SK-N-SH (cell line): ENCODE data around the gene DIS3L2. TPM values are rescaled to one million over a fixed set of nuclear protein-coding genes. Genes with fewer than 3 reads are reported as not detected.

Source experiments
- CTCF ChIA-PET: fragments of 300-600, 350-600 bp; formaldehyde crosslinking; extraction: SDS; loops from one replicate; lab custom pipeline; 2021; lab: Yijun Ruan, JAX
- POLR2A ChIA-PET: fragments of 350-600 bp; sonication (Branson Sonifier 250); formaldehyde crosslinking; extraction: SDS; loops from one replicate; lab custom pipeline; 2020; ENCODE audit warnings: antibody characterized with exemption, inconsistent platforms; lab: Yijun Ruan, JAX
- DNase-seq: peaks from one replicate; pipeline ENCODE4 v3.0.0; 2012
- H2AFZ ChIP-seq: fragments of 200-600 bp; sonication (generic); 2 replicates; pipeline ENCODE4 v1.8.1; 2016; ENCODE audit warnings: antibody characterized with exemption, mild to moderate bottlenecking, low read depth
- H3F3A ChIP-seq: fragments of 200-600 bp; sonication (generic); replicated peaks from 2 replicates; pipeline ENCODE3; 2016; ENCODE audit warnings: antibody characterized with exemption, mild to moderate bottlenecking; ENCODE audit not compliant: insufficient read depth
- H3K27ac ChIP-seq, 2 experiments: fragments of 200-500 bp in 1 of 2; fragments of 200-600 bp in 1 of 2; sonication (Bioruptor generic) in 1 of 2; sonication (generic), shearing (Covaris generic) in 1 of 2; 2 replicates each; pipeline versions ENCODE4 v1.5.1 to v1.6.1; 2014 to 2016; ENCODE audit warnings: low read depth in 2 of 2, inconsistent platforms in 1 of 2, low read length in 1 of 2, mild to moderate bottlenecking in 1 of 2, mixed read lengths in 1 of 2
- H3K27me3 ChIP-seq: fragments of 200-600 bp; sonication (generic), shearing (Covaris generic); 2 replicates; pipeline ENCODE4 v1.6.1; 2016; ENCODE audit warnings: mixed run types; ENCODE audit not compliant: insufficient read depth
- H3K36me3 ChIP-seq, 2 experiments: fragments of 200-500 bp in 1 of 2; fragments of 200-600 bp in 1 of 2; sonication (Bioruptor generic) in 1 of 2; sonication (generic) in 1 of 2; replicated peaks in 1 of 2; 2 replicates each; pipeline versions ENCODE3 to v1.5.1; 2014 to 2016; ENCODE audit warnings: low read length in 1 of 2, mild to moderate bottlenecking in 1 of 2; ENCODE audit not compliant: insufficient read depth in 2 of 2, control insufficient read depth in 1 of 2
- H3K4me1 ChIP-seq, 2 experiments: fragments of 200-500 bp in 1 of 2; fragments of 200-600 bp in 1 of 2; sonication (Bioruptor generic) in 1 of 2; sonication (generic), shearing (Covaris generic) in 1 of 2; 2 replicates each; pipeline versions ENCODE4 v1.5.1 to v1.6.1; 2014 to 2016; ENCODE audit warnings: low read depth in 1 of 2, low read length in 1 of 2, mixed run types in 1 of 2; ENCODE audit not compliant: insufficient read depth in 2 of 2, control insufficient read depth in 1 of 2
- H3K4me2 ChIP-seq: fragments of 200-600 bp; sonication (generic), shearing (Covaris generic); 2 replicates; pipeline ENCODE4 v1.6.1; 2017; ENCODE audit warnings: mixed run types
- H3K4me3 ChIP-seq, 2 experiments: fragments of 200-500 bp in 1 of 2; fragments of 200-600 bp in 1 of 2; sonication (Bioruptor generic) in 1 of 2; sonication (generic), shearing (Covaris generic) in 1 of 2; 2 replicates each; pipeline versions ENCODE4 v1.5.1 to v1.8.1; 2014 to 2016; ENCODE audit warnings: low read depth in 2 of 2, inconsistent platforms in 1 of 2, low read length in 1 of 2, mild to moderate bottlenecking in 1 of 2, mixed read lengths in 1 of 2, moderate library complexity in 1 of 2
- H3K79me2 ChIP-seq: fragments of 200-600 bp; sonication (generic); 2 replicates; pipeline ENCODE4 v1.8.1; 2017; ENCODE audit warnings: mild to moderate bottlenecking; ENCODE audit not compliant: insufficient read depth
- H3K9ac ChIP-seq: fragments of 200-600 bp; sonication (generic); 2 replicates; pipeline ENCODE4 v1.6.1; 2017; ENCODE audit warnings: mixed run types
- H3K9me2 ChIP-seq: fragments of 200-600 bp; sonication (generic); 2 replicates; pipeline ENCODE4 v1.6.1; 2017; ENCODE audit warnings: mixed run types
- H3K9me3 ChIP-seq: fragments of 200-600 bp; sonication (generic); 2 replicates; pipeline ENCODE4 v1.6.1; 2017; ENCODE audit warnings: mixed run types, mild to moderate bottlenecking, moderate library complexity
- H4K20me1 ChIP-seq: fragments of 200-600 bp; sonication (generic); 2 replicates; pipeline ENCODE4 v1.6.1; 2017; ENCODE audit warnings: mild to moderate bottlenecking, mixed run types; ENCODE audit not compliant: insufficient read depth
- CHD2 ChIP-seq: fragments of 150-350 bp; IDR thresholded peaks from 2 replicates; pipeline ENCODE4 v1.6.1; 2018; ENCODE audit warnings: low read length; ENCODE audit not compliant: partially characterized antibody
- ELF1 ChIP-seq: IDR thresholded peaks from 2 replicates; pipeline ENCODE4 v1.4.0; 2012
- EZH2phosphoT487 ChIP-seq: fragments of 200-600 bp; sonication (generic); IDR thresholded peaks from 2 replicates; pipeline ENCODE4 v1.6.1; 2017; ENCODE audit warnings: low read depth, mixed run types, mild to moderate bottlenecking, antibody characterized with exemption, moderate library complexity, borderline replicate concordance
- FOSL2 ChIP-seq: IDR thresholded peaks from 2 replicates; pipeline ENCODE4 v1.4.0; 2012; ENCODE audit warnings: low read depth, mild to moderate bottlenecking, moderate library complexity, borderline replicate concordance
- FOXJ3 ChIP-seq: sonication (generic); formaldehyde crosslinking; IDR thresholded peaks from 2 replicates; pipeline ENCODE4 v1.5.1; 2020; ENCODE audit warnings: mild to moderate bottlenecking, missing genetic modification reagents
- MXI1 ChIP-seq: IDR thresholded peaks from 2 replicates; pipeline ENCODE4 v1.6.1; 2012; ENCODE audit warnings: mild to moderate bottlenecking, low read depth, low read length, improper control_type of control experiment
- NFIC ChIP-seq: IDR thresholded peaks from 2 replicates; pipeline ENCODE4 v1.4.0; 2012; ENCODE audit warnings: borderline replicate concordance
- NRF1 ChIP-seq: IDR thresholded peaks from 2 replicates; pipeline ENCODE4 v1.6.1; 2012; ENCODE audit warnings: low read depth, mild to moderate bottlenecking, low read length
- POLR2AphosphoS5 ChIP-seq: IDR thresholded peaks from 2 replicates; pipeline ENCODE4 v1.6.1; 2012; ENCODE audit warnings: low read depth, low read length
- RAD21 ChIP-seq: IDR thresholded peaks from 2 replicates; pipeline ENCODE4 v1.6.1; 2012; ENCODE audit warnings: mild to moderate bottlenecking, low read length
- RCOR1 ChIP-seq: fragments of 150-350 bp; IDR thresholded peaks from 2 replicates; pipeline ENCODE4 v1.6.1; 2017; ENCODE audit warnings: antibody characterized with exemption, low read length
- REST ChIP-seq: IDR thresholded peaks from 2 replicates; pipeline ENCODE4 v1.6.1; 2012; ENCODE audit warnings: mild to moderate bottlenecking, low read depth, low read length, moderate library complexity
- SIN3A ChIP-seq: IDR thresholded peaks from 2 replicates; pipeline ENCODE4 v1.6.1; 2012; ENCODE audit warnings: low read depth, mild to moderate bottlenecking, low read length, moderate library complexity, borderline replicate concordance
- SMC3 ChIP-seq: IDR thresholded peaks from 2 replicates; pipeline ENCODE4 v1.6.1; 2012; ENCODE audit warnings: low read depth, low read length, improper control_type of control experiment
- TAF1 ChIP-seq: IDR thresholded peaks from 2 replicates; pipeline ENCODE4 v1.6.1; 2012; ENCODE audit warnings: low read depth, mild to moderate bottlenecking, low read length, moderate library complexity, borderline replicate concordance
- TCF12 ChIP-seq: IDR thresholded peaks from 2 replicates; pipeline ENCODE4 v1.4.0; 2012
- TEAD4 ChIP-seq: IDR thresholded peaks from 2 replicates; pipeline ENCODE4 v1.4.0; 2012; ENCODE audit warnings: mild to moderate bottlenecking, borderline replicate concordance; ENCODE audit not compliant: insufficient read depth
- whole genome bisulfite sequencing: methylation state at CpG from one replicate; pipeline ENCODE4 v1.1.6; 2017; ENCODE audit warnings: low lambda C conversion rate; 5-methylcytosine and 5-hydroxymethylcytosine counted together
- polyA plus RNA-seq, 3 experiments: library from polyadenylated mRNA; depleted of rRNA; stranded (reverse); fragments of >200 nt; gene quantifications; 2 replicates each; pipeline ENCODE4 v1.2.3, GENCODE V29; 2012
- TF ChIP-seq, protein P1 (sequence below): fragments of 150-350 bp; IDR thresholded peaks from 2 replicates; pipeline ENCODE4 v1.6.1; 2016; ENCODE audit warnings: mild to moderate bottlenecking, low read depth, low read length
- TF ChIP-seq, protein P2 (sequence below): fragments of 200-600 bp; sonication (generic); IDR thresholded peaks from 2 replicates; pipeline ENCODE4 v1.6.1; 2017; ENCODE audit warnings: antibody characterized with exemption, mild to moderate bottlenecking, moderate library complexity

The DIS3L2 gene
- polyA plus RNA-seq, 1 of the 3 experiments (the other 2 are of a cell fraction): 17.9 TPM

GRCh38 chr2:232103140-232103737, 141.7 kb downstream of the DIS3L2 start:
- Histone ChIP-seq H3K27ac (no peak overlapping the region), H2AFZ (no peak overlapping the region), H3K79me2 (no peaks in the 10 kb centered on the region; the same call in 1 of the 2 replicates), H3K36me3 (peaks cover 0 to 3% of the 10 kb centered on the region in 2 experiments), H3F3A (no peaks in the 10 kb centered on the region), H3K9me2 (no peaks in the 10 kb centered on the region), H3K4me3 (no peak overlapping the region), H3K9me3 (no peaks in the 10 kb centered on the region), H4K20me1 (no peaks in the 10 kb centered on the region), H3K4me1 (no peaks in the 10 kb centered on the region), H3K27me3 (no peaks in the 10 kb centered on the region), H3K9ac (no peak overlapping the region), H3K4me2 (no peak overlapping the region)
- 99% methylated on average over 2 of the region's 2 CpGs for WGBS
- ChIA-PET CTCF (interaction anchor here (0.9 to 2.0 kb wide), 4 partner anchors 16 to 178 kb away, joined by 3 to 8 read pairs (median 4); partner anchors contain the start of gene NPPC), POLR2A (no interaction called here)
- TF ChIP-seq NFIC (peak; percentile 27; the same call in 1 of the 2 replicates), SIN3A (no peak), FOSL2 (no peak), TEAD4 (no peak)
- TF ChIP-seq, protein P1, sequence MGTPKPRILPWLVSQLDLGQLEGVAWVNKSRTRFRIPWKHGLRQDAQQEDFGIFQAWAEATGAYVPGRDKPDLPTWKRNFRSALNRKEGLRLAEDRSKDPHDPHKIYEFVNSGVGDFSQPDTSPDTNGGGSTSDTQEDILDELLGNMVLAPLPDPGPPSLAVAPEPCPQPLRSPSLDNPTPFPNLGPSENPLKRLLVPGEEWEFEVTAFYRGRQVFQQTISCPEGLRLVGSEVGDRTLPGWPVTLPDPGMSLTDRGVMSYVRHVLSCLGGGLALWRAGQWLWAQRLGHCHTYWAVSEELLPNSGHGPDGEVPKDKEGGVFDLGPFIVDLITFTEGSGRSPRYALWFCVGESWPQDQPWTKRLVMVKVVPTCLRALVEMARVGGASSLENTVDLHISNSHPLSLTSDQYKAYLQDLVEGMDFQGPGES: no peak
- DNase-seq: no peak

GRCh38 chr2:232104076-232104646, 142.6 kb downstream of the DIS3L2 start:
- Histone ChIP-seq H3K4me1 (no peaks in the 10 kb centered on the region), H3K27me3 (no peaks in the 10 kb centered on the region), H4K20me1 (no peaks in the 10 kb centered on the region), H3K9me3 (no peaks in the 10 kb centered on the region), H3K4me2 (no peak overlapping the region), H3K9me2 (no peaks in the 10 kb centered on the region), H2AFZ (no peak overlapping the region), H3K9ac (no peak overlapping the region), H3K79me2 (no peaks in the 10 kb centered on the region; the same call in 1 of the 2 replicates), H3K36me3 (peaks cover 0 to 3% of the 10 kb centered on the region in 2 experiments), H3F3A (no peaks in the 10 kb centered on the region), H3K4me3 (no peak overlapping the region), H3K27ac (no peak overlapping the region)
- POLR2A ChIA-PET: no interaction called here
- no peak for DNase-seq
- 95% methylated on average over 2 of the region's 2 CpGs for WGBS
- TF ChIP-seq REST (no peak), CHD2 (no peak), FOSL2 (no peak), EZH2phosphoT487 (no peak), FOXJ3 (CRISPR knock-in tag) (no peak), POLR2AphosphoS5 (no peak), RAD21 (no peak), TCF12 (no peak), RCOR1 (no peak), TAF1 (no peak), ELF1 (no peak), SIN3A (no peak), NRF1 (no peak), SMC3 (no peak), MXI1 (no peak), NFIC (no peak)
- TF ChIP-seq, protein P2, sequence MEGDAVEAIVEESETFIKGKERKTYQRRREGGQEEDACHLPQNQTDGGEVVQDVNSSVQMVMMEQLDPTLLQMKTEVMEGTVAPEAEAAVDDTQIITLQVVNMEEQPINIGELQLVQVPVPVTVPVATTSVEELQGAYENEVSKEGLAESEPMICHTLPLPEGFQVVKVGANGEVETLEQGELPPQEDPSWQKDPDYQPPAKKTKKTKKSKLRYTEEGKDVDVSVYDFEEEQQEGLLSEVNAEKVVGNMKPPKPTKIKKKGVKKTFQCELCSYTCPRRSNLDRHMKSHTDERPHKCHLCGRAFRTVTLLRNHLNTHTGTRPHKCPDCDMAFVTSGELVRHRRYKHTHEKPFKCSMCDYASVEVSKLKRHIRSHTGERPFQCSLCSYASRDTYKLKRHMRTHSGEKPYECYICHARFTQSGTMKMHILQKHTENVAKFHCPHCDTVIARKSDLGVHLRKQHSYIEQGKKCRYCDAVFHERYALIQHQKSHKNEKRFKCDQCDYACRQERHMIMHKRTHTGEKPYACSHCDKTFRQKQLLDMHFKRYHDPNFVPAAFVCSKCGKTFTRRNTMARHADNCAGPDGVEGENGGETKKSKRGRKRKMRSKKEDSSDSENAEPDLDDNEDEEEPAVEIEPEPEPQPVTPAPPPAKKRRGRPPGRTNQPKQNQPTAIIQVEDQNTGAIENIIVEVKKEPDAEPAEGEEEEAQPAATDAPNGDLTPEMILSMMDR: no peak
- CTCF ChIA-PET: interaction anchor here (0.6 to 1.1 kb wide), 2 partner anchors 179 to 368 kb away, joined by 3 to 4 read pairs; partner anchors contain the start of gene NPPC
